Endothelial cell of umbilical vein (primary cell): ENCODE data around the gene CRISPLD2. TPM values are rescaled to one million over a fixed set of nuclear protein-coding genes. Genes with fewer than 3 reads are reported as not detected.

Experiments used
- BruUV-seq: library from RNA; stranded (reverse); fragments of 400-500 nt; replicated peaks from 2 replicates; lab custom pipeline; 2021; lab: Mats Ljungman, UMichigan
- CTCF ChIA-PET: fragments of 300-600, 350-600 bp; sonication (Branson Sonifier 250); formaldehyde crosslinking; loops from one replicate; lab custom pipeline; 2021; ENCODE audit warnings: antibody characterized with exemption, inconsistent platforms; lab: Charles Lee
- POLR2A ChIA-PET: fragments of 300-600, 350-600 bp; sonication (Branson Sonifier 250); formaldehyde crosslinking; loops from one replicate; lab custom pipeline; 2021; ENCODE audit warnings: antibody characterized with exemption, inconsistent platforms; lab: Charles Lee
- DNase-seq: peaks from one replicate; pipeline ENCODE4 v3.0.0-alpha.2; 2011; ENCODE audit warnings: low read depth, low spot score
- FAIRE-seq: peaks from 2 replicates; lab custom pipeline; 2011; peaks lifted over from hg19 to GRCh38; lab: Jason Lieb, UNC
- H2AFZ ChIP-seq: 2 replicates; pipeline ENCODE4 v1.6.0; 2012; ENCODE audit warnings: low read depth, low read length, control low read depth, inconsistent platforms
- H3K27ac ChIP-seq: 2 replicates; pipeline ENCODE4 v1.5.1; 2011; ENCODE audit warnings: low read depth, mild to moderate bottlenecking, control low read depth, low read length, moderate library complexity; ENCODE audit not compliant: insufficient read depth
- H3K27me3 ChIP-seq, 2 experiments: 2 replicates each; pipeline versions ENCODE4 v1.6.0 to v1.6.1; 2011; ENCODE audit warnings: low read length in 2 of 2, mixed read lengths in 1 of 2; ENCODE audit not compliant: control insufficient read depth in 2 of 2, insufficient read depth in 2 of 2
- H3K36me3 ChIP-seq, 2 experiments: 2 replicates in 1 of 2; 3 replicates in 1 of 2; pipeline ENCODE4 v1.5.1; 2011; ENCODE audit warnings: low read length in 2 of 2, mild to moderate bottlenecking in 1 of 2, moderate library complexity in 1 of 2; ENCODE audit not compliant: control insufficient read depth in 2 of 2, insufficient read depth in 2 of 2; ENCODE audit errors: extremely low read depth in 1 of 2
- H3K4me1 ChIP-seq: 3 replicates; pipeline ENCODE4 v1.5.1; 2011; ENCODE audit warnings: mild to moderate bottlenecking, low read length; ENCODE audit not compliant: control insufficient read depth, insufficient read depth; ENCODE audit errors: extremely low read depth
- H3K4me2 ChIP-seq: 2 replicates; pipeline ENCODE4 v1.6.1; 2011; ENCODE audit warnings: low read length, control low read depth, mixed read lengths; ENCODE audit not compliant: insufficient read depth
- H3K4me3 ChIP-seq, 3 experiments: fragments of 200-600 bp in 1 of 3; sonication (generic), shearing (Covaris generic) in 1 of 3; replicated peaks in 1 of 3; 2 replicates each; pipeline ENCODE4 v1.5.1; 2011 to 2016; ENCODE audit warnings: control low read depth in 3 of 3, low read length in 3 of 3, mild to moderate bottlenecking in 2 of 3, inconsistent platforms in 1 of 3, low read depth in 1 of 3, moderate library complexity in 1 of 3; ENCODE audit not compliant: insufficient read depth in 1 of 3
- H3K79me2 ChIP-seq: 2 replicates; pipeline ENCODE4 v1.6.0; 2012; ENCODE audit warnings: low read length, inconsistent platforms; ENCODE audit not compliant: control insufficient read depth, insufficient read depth
- H3K9ac ChIP-seq: replicated peaks from 2 replicates; pipeline ENCODE3; 2011; ENCODE audit warnings: low read length, control low read depth; ENCODE audit not compliant: insufficient read depth; ENCODE audit errors: extremely low read depth
- H3K9me1 ChIP-seq: replicated peaks from 3 replicates; pipeline ENCODE4 v1.6.0; 2011; ENCODE audit warnings: mild to moderate bottlenecking, low read length; ENCODE audit not compliant: control insufficient read depth, insufficient read depth; ENCODE audit errors: extremely low read depth
- H3K9me3 ChIP-seq: replicated peaks from 2 replicates; pipeline ENCODE4 v1.5.1; 2012; ENCODE audit warnings: low read length, inconsistent platforms; ENCODE audit not compliant: control insufficient read depth, insufficient read depth
- H4K20me1 ChIP-seq: replicated peaks from 2 replicates; pipeline ENCODE3; 2011; ENCODE audit warnings: mild to moderate bottlenecking, low read length; ENCODE audit not compliant: control insufficient read depth, insufficient read depth; ENCODE audit errors: extremely low read depth
- CTCF ChIP-seq, 2 donors: IDR thresholded peaks; 1 replicate in 1 of 2; 2 replicates in 1 of 2; pipeline ENCODE4 v1.5.1; 2011; ENCODE audit warnings: low read length in 2 of 2, mild to moderate bottlenecking in 2 of 2, moderate library complexity in 2 of 2, control low read depth in 1 of 2, inconsistent platforms in 1 of 2, low read depth in 1 of 2; ENCODE audit not compliant: insufficient read depth in 1 of 2; ENCODE audit errors: extremely low read depth in 1 of 2
- EZH2 ChIP-seq: IDR thresholded peaks from 2 replicates; pipeline ENCODE4 v1.6.1; 2012; ENCODE audit warnings: borderline replicate concordance, low read depth, mild to moderate bottlenecking, moderate library complexity, low read length, inconsistent platforms; ENCODE audit not compliant: severe bottlenecking
- FOS ChIP-seq: IDR thresholded peaks from 2 replicates; pipeline ENCODE4 v1.6.1; 2011; ENCODE audit warnings: mild to moderate bottlenecking, low read length, moderate library complexity, borderline replicate concordance; ENCODE audit not compliant: insufficient read depth
- GATA2 ChIP-seq: IDR thresholded peaks from 2 replicates; pipeline ENCODE4 v1.7.0; 2011; ENCODE audit warnings: low read depth, mild to moderate bottlenecking, moderate library complexity, mixed read lengths, low read length; ENCODE audit not compliant: insufficient read length, insufficient read depth
- JUN ChIP-seq: IDR thresholded peaks from 2 replicates; pipeline ENCODE4 v1.6.1; 2011; ENCODE audit warnings: borderline replicate concordance, low read depth; ENCODE audit not compliant: insufficient read length, insufficient read depth
- MYC ChIP-seq: IDR thresholded peaks from one replicate; pipeline ENCODE4 v1.6.1; 2011; ENCODE audit warnings: mild to moderate bottlenecking, low read depth, low read length
- POLR2A ChIP-seq: IDR thresholded peaks from 2 replicates; pipeline ENCODE4 v1.6.1; 2012; ENCODE audit warnings: low read depth, mild to moderate bottlenecking, control low read depth, low read length
- POLR2AphosphoS5 ChIP-seq: IDR thresholded peaks from 2 replicates; pipeline ENCODE4 v1.6.1; 2012; ENCODE audit warnings: low read depth, mild to moderate bottlenecking, control low read depth, low read length, moderate library complexity; ENCODE audit not compliant: insufficient read depth
- dilution Hi-C: fragments of 300-500 bp; cut with MboI; formaldehyde crosslinking; loops from one replicate; pipeline ENCODE4 v1.15.0; 2019; ENCODE audit warnings: low sequenced_read_pairs; ENCODE audit not compliant: extremely low pct_ligation_motif_present
- intact Hi-C: fragments of 100-400 bp; cut with micrococcal nuclease; formaldehyde crosslinking; loops from one replicate; pipeline ENCODE4 v1.10.0; 2022
- polyA plus RNA-seq, 4 experiments: library from polyadenylated mRNA; depleted of rRNA in 3 of 4; stranded (reverse) in 3 of 4; unstranded in 1 of 4; fragments of >200 nt; gene quantifications; 2 replicates each; pipeline versions ENCODE4 v1.2.1 to v1.2.3, GENCODE V29; 2011 to 2012; ENCODE audit warnings: missing spikeins in 1 of 4
- total RNA-seq: library from RNA; stranded (reverse); gene quantifications from 2 replicates; pipeline ENCODE4 v1.2.3, GENCODE V29; 2021
- TF ChIP-seq, protein P1 (sequence below): IDR thresholded peaks from 2 replicates; pipeline ENCODE4 v1.6.1; 2011; ENCODE audit not compliant: insufficient read depth, insufficient read length

Gene CRISPLD2
- total and polyA plus RNA-seq, 2 donors (not counting 3 experiments of a cell fraction or from before 2014, with no cell fraction given): 0.14 to 0.73 TPM

- DNase-seq: no peak
- POLR2A ChIA-PET: no interaction called here
- BruUV-seq: no TSS peak
- no peak for TF ChIP-seq GATA2
- no peak for TF ChIP-seq FOS
- no peak for TF ChIP-seq POLR2AphosphoS5
- no peak for TF ChIP-seq CTCF (IDR thresholded peaks at IDR 0.05; ENCODE audit: extremely low read depth in 1 of 2, insufficient read depth in 1 of 2, low read depth in 1 of 2, low read length in 2 of 2)
- TF ChIP-seq POLR2A: no peak
- no peak for TF ChIP-seq MYC
- TF ChIP-seq, protein P1, sequence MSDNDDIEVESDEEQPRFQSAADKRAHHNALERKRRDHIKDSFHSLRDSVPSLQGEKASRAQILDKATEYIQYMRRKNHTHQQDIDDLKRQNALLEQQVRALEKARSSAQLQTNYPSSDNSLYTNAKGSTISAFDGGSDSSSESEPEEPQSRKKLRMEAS: no peak
- TF ChIP-seq EZH2: no peak
- no peak for TF ChIP-seq JUN
- H3K9me3 ChIP-seq: no peaks in the 10 kb centered on the region
- dilution Hi-C loops (no loop called here), intact Hi-C loops (no loop called here)
- H3K4me3 ChIP-seq: no peak overlapping the region
- H3K4me2 ChIP-seq: no peak overlapping the region
- no peaks in the 10 kb centered on the region for H4K20me1 ChIP-seq
- no peaks in the 10 kb centered on the region for H3K27me3 ChIP-seq
- H3K9ac ChIP-seq: no peak overlapping the region
- no peak for FAIRE-seq
- peaks cover 9% of the 10 kb centered on the region for H3K4me1 ChIP-seq
- peaks cover 17 to 25% of the 10 kb centered on the region in 2 experiments for H3K36me3 ChIP-seq
- H2AFZ ChIP-seq: no peak overlapping the region
- H3K27ac ChIP-seq: no peak overlapping the region
- H3K79me2 ChIP-seq: no peaks in the 10 kb centered on the region
- CTCF ChIA-PET: no interaction called here
- no peaks in the 10 kb centered on the region for H3K9me1 ChIP-seq
Measured at GRCh38 chr16:84778720-84779119, 41.1 kb upstream of the CRISPLD2 start.
